ENCODE data around the gene PPIL4.

The PPIL4 gene

GRCh38 chr6:149545754-149546471 lies at the start of gene PPIL4:
Gene PPIL4 (minus strand): TSS chr6:149546043. CDS start chr6:149546005, 38 bp downstream.
- Histone ChIP-seq H3K9me3 (ENCODE audit: control insufficient read depth in 1 of 2, low read length in 2 of 2) (no peaks in the 10 kb centered on the region), H3K4me3 (ENCODE audit: low read depth in 1 of 2, low read length in 2 of 2) (peak within 1 kb of the TSS; percentile 82 to 100), H3K4me1 (ENCODE audit: control insufficient read depth in 1 of 2, insufficient read depth in 2 of 2, low read length in 2 of 2) (peaks cover 9 to 28% of the 10 kb centered on the region in 2 donors), H3K27ac (ENCODE audit: low read length) (peak within 1 kb of the TSS; percentile 98), H3K36me3 (ENCODE audit: control insufficient read depth in 1 of 2, insufficient read depth in 2 of 2, low read length in 2 of 2) (peaks cover 0 to 7% of the 10 kb centered on the region in 2 donors), H3K27me3 (ENCODE audit: low read depth, low read length) (no peaks in the 10 kb centered on the region)

GRCh38 chr6:149593408-149593807 lies 47.6 kb upstream of the PPIL4 start:
- Histone ChIP-seq H3K27ac (ENCODE audit: low read length) (no peak overlapping the region), H3K36me3 (ENCODE audit: control insufficient read depth in 1 of 2, insufficient read depth in 2 of 2, low read length in 2 of 2) (peaks cover 47 to 60% of the 10 kb centered on the region in 2 donors), H3K9me3 (ENCODE audit: control insufficient read depth in 1 of 2, low read length in 2 of 2) (no peaks in the 10 kb centered on the region), H3K4me3 (ENCODE audit: low read depth in 1 of 2, low read length in 2 of 2) (no peak overlapping the region), H3K4me1 (ENCODE audit: control insufficient read depth in 1 of 2, insufficient read depth in 2 of 2, low read length in 2 of 2) (no peaks in the 10 kb centered on the region), H3K27me3 (ENCODE audit: low read depth, low read length) (no peaks in the 10 kb centered on the region)

- Histone ChIP-seq H3K36me3 (ENCODE audit: control insufficient read depth in 1 of 2, insufficient read depth in 2 of 2, low read length in 2 of 2) (peaks cover 47 to 60% of the 10 kb centered on the region in 2 donors), H3K27ac (ENCODE audit: low read length) (no peak overlapping the region), H3K9me3 (ENCODE audit: control insufficient read depth in 1 of 2, low read length in 2 of 2) (no peaks in the 10 kb centered on the region), H3K27me3 (ENCODE audit: low read depth, low read length) (no peaks in the 10 kb centered on the region), H3K4me1 (ENCODE audit: control insufficient read depth in 1 of 2, insufficient read depth in 2 of 2, low read length in 2 of 2) (no peaks in the 10 kb centered on the region), H3K4me3 (ENCODE audit: low read depth in 1 of 2, low read length in 2 of 2) (no peak overlapping the region)
These were observed 47.1 kb upstream of the PPIL4 start for GRCh38 chr6:149592983-149593382.

GRCh38 chr6:149586149-149586548 lies 40.3 kb upstream of the PPIL4 start:
- Histone ChIP-seq H3K4me1 (ENCODE audit: control insufficient read depth in 1 of 2, insufficient read depth in 2 of 2, low read length in 2 of 2) (no peaks in the 10 kb centered on the region), H3K27me3 (ENCODE audit: low read depth, low read length) (no peaks in the 10 kb centered on the region), H3K36me3 (ENCODE audit: control insufficient read depth in 1 of 2, insufficient read depth in 2 of 2, low read length in 2 of 2) (peaks cover 26 to 45% of the 10 kb centered on the region in 2 donors), H3K4me3 (ENCODE audit: low read depth in 1 of 2, low read length in 2 of 2) (no peak overlapping the region), H3K27ac (ENCODE audit: low read length) (no peak overlapping the region), H3K9me3 (ENCODE audit: control insufficient read depth in 1 of 2, low read length in 2 of 2) (no peaks in the 10 kb centered on the region)

- H3K36me3 ChIP-seq (ENCODE audit: control insufficient read depth in 1 of 2, insufficient read depth in 2 of 2, low read length in 2 of 2) = peaks cover 30 to 36% of the 10 kb centered on the region in 2 donors
- no peaks in the 10 kb centered on the region for H3K4me1 ChIP-seq (ENCODE audit: control insufficient read depth in 1 of 2, insufficient read depth in 2 of 2, low read length in 2 of 2)
- H3K9me3 ChIP-seq (ENCODE audit: control insufficient read depth in 1 of 2, low read length in 2 of 2) = no peaks in the 10 kb centered on the region
- H3K27ac ChIP-seq (ENCODE audit: low read length) = no peak overlapping the region
- H3K27me3 ChIP-seq (ENCODE audit: low read depth, low read length) = no peaks in the 10 kb centered on the region
- no peak overlapping the region for H3K4me3 ChIP-seq (ENCODE audit: low read depth in 1 of 2, low read length in 2 of 2)
These were observed 35.5 kb upstream of the PPIL4 start for GRCh38 chr6:149581349-149581748.

GRCh38 chr6:149580880-149581279 lies 35.0 kb upstream of the PPIL4 start:
- Histone ChIP-seq H3K36me3 (ENCODE audit: control insufficient read depth in 1 of 2, insufficient read depth in 2 of 2, low read length in 2 of 2) (peaks cover 28 to 32% of the 10 kb centered on the region in 2 donors), H3K4me3 (ENCODE audit: low read depth in 1 of 2, low read length in 2 of 2) (no peak overlapping the region), H3K4me1 (ENCODE audit: control insufficient read depth in 1 of 2, insufficient read depth in 2 of 2, low read length in 2 of 2) (no peaks in the 10 kb centered on the region), H3K9me3 (ENCODE audit: control insufficient read depth in 1 of 2, low read length in 2 of 2) (no peaks in the 10 kb centered on the region), H3K27ac (ENCODE audit: low read length) (no peak overlapping the region), H3K27me3 (ENCODE audit: low read depth, low read length) (no peaks in the 10 kb centered on the region)

GRCh38 chr6:149567945-149568585 lies 22.2 kb upstream of the PPIL4 start:
- peaks cover 0 to 4% of the 10 kb centered on the region in 2 donors for H3K36me3 ChIP-seq (ENCODE audit: control insufficient read depth in 1 of 2, insufficient read depth in 2 of 2, low read length in 2 of 2)
- H3K27me3 ChIP-seq (ENCODE audit: low read depth, low read length) = no peaks in the 10 kb centered on the region
- no peak overlapping the region for H3K27ac ChIP-seq (ENCODE audit: low read length)
- no peak overlapping the region for H3K4me3 ChIP-seq (ENCODE audit: low read depth in 1 of 2, low read length in 2 of 2)
- H3K9me3 ChIP-seq (ENCODE audit: control insufficient read depth in 1 of 2, low read length in 2 of 2) = no peaks in the 10 kb centered on the region
- H3K4me1 ChIP-seq (ENCODE audit: control insufficient read depth in 1 of 2, insufficient read depth in 2 of 2, low read length in 2 of 2) = peaks cover 0 to 7% of the 10 kb centered on the region in 2 donors

- Histone ChIP-seq H3K9me3 (ENCODE audit: control insufficient read depth in 1 of 2, low read length in 2 of 2) (no peaks in the 10 kb centered on the region), H3K27ac (ENCODE audit: low read length) (peak overlapping the region; percentile 60), H3K27me3 (ENCODE audit: low read depth, low read length) (no peaks in the 10 kb centered on the region), H3K36me3 (ENCODE audit: control insufficient read depth in 1 of 2, insufficient read depth in 2 of 2, low read length in 2 of 2) (peaks cover 0 to 4% of the 10 kb centered on the region in 2 donors), H3K4me3 (ENCODE audit: low read depth in 1 of 2, low read length in 2 of 2) (peak overlapping the region; percentile 78 to 93), H3K4me1 (ENCODE audit: control insufficient read depth in 1 of 2, insufficient read depth in 2 of 2, low read length in 2 of 2) (peaks cover 0 to 7% of the 10 kb centered on the region in 2 donors)
These were observed 21.3 kb upstream of the PPIL4 start for GRCh38 chr6:149567194-149567586.

- Histone ChIP-seq H3K27me3 (ENCODE audit: low read depth, low read length) (no peaks in the 10 kb centered on the region), H3K36me3 (ENCODE audit: control insufficient read depth in 1 of 2, insufficient read depth in 2 of 2, low read length in 2 of 2) (peaks cover 0 to 4% of the 10 kb centered on the region in 2 donors), H3K27ac (ENCODE audit: low read length) (peak overlapping the region; percentile 60), H3K4me3 (ENCODE audit: low read depth in 1 of 2, low read length in 2 of 2) (peak overlapping the region; percentile 78 to 93), H3K9me3 (ENCODE audit: control insufficient read depth in 1 of 2, low read length in 2 of 2) (no peaks in the 10 kb centered on the region), H3K4me1 (ENCODE audit: control insufficient read depth in 1 of 2, insufficient read depth in 2 of 2, low read length in 2 of 2) (peaks cover 0 to 7% of the 10 kb centered on the region in 2 donors)
These were observed 20.8 kb upstream of the PPIL4 start for GRCh38 chr6:149566410-149567193.

- Histone ChIP-seq H3K27me3 (ENCODE audit: low read depth, low read length) (no peaks in the 10 kb centered on the region), H3K9me3 (ENCODE audit: control insufficient read depth in 1 of 2, low read length in 2 of 2) (no peaks in the 10 kb centered on the region), H3K27ac (ENCODE audit: low read length) (peak within 1 kb of the TSS; percentile 60)
These were observed 19.9 kb upstream of the PPIL4 start, which contains the start of gene GINM1 for GRCh38 chr6:149565527-149566409. Gene GINM1 (plus strand): TSS chr6:149566375. CDS start chr6:149566415, 40 bp downstream.

More at GRCh38 chr6:149565527-149566409, 19.9 kb upstream of the PPIL4 start, which contains the start of gene GINM1:
- Histone ChIP-seq H3K4me1 (ENCODE audit: control insufficient read depth in 1 of 2, insufficient read depth in 2 of 2, low read length in 2 of 2) (peaks cover 0 to 7% of the 10 kb centered on the region in 2 donors), H3K4me3 (ENCODE audit: low read depth in 1 of 2, low read length in 2 of 2) (peak within 1 kb of the TSS; percentile 90 to 93), H3K36me3 (ENCODE audit: control insufficient read depth in 1 of 2, insufficient read depth in 2 of 2, low read length in 2 of 2) (peaks cover 0 to 4% of the 10 kb centered on the region in 2 donors)
